BLaER1 (cell line): ENCODE measurements around the gene TRAPPC2L.

Experiments used
- H3K27ac ChIP-seq: shearing (Covaris generic); formaldehyde crosslinking; 2 replicates; pipeline ENCODE4 v1.8.1; 2022
- H3K27me3 ChIP-seq: shearing (Covaris generic); formaldehyde crosslinking; 2 replicates; pipeline ENCODE4 v1.8.1; 2022
- H3K36me3 ChIP-seq: shearing (Covaris generic); formaldehyde crosslinking; 2 replicates; pipeline ENCODE4 v1.8.1; 2022
- H3K4me1 ChIP-seq: shearing (Covaris generic); formaldehyde crosslinking; 2 replicates; pipeline ENCODE4 v1.8.1; 2022
- H3K4me2 ChIP-seq: shearing (Covaris generic); formaldehyde crosslinking; 2 replicates; pipeline ENCODE4 v1.8.1; 2022
- H3K4me3 ChIP-seq: shearing (Covaris generic); formaldehyde crosslinking; 2 replicates; pipeline ENCODE4 v1.8.1; 2022
- H3K9ac ChIP-seq: shearing (Covaris generic); formaldehyde crosslinking; 2 replicates; pipeline ENCODE4 v1.8.1; 2022
- H3K9me3 ChIP-seq: shearing (Covaris generic); formaldehyde crosslinking; 2 replicates; pipeline ENCODE4 v1.8.1; 2022
- H4K20me1 ChIP-seq: shearing (Covaris generic); formaldehyde crosslinking; 2 replicates; pipeline ENCODE4 v1.8.1; 2022
- Cebpa-rat ChIP-seq: shearing (Covaris generic); IDR thresholded peaks from 2 replicates; pipeline ENCODE4 v1.8.1; 2022

The TRAPPC2L gene

DNA sequence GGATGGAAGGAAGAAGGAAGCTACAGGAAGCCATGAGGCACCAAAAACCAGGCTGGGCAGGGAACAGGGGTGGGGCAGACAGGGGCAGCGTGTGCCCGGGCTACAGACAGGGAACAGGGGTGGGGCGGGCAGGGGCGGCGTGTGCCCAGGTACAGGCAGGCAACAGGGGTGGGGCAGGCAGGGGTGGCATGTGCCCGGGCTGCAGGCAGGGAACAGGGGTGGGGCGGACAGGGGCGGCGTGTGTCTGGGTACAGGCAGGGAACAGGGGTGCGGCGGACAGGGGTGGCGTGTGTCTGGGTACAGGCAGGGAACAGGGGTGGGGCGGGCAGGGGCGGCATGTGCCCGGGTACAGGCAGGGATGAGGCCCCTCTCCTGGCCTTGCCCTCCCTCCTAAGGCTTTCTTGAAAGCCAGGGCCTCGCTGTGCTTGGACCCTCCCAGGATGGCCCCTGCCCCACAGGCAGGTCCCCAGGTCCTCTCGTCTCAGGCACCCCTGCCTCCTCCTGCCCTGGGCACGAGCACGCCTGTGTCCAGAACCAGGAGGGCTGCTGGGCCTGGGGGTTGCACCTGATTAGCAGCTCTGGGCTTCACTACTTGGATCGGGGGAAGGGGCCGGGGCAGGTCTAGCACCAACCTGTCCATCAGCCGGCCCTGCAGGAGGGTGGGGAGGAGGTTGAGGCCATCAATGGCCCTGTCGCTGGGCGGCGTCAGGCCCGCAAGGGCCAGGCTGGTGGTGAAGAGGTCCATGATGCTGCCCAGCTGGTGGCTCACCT is 30.7 kb upstream of the TRAPPC2L start:
- no peaks in the 10 kb centered on the region for H3K9me3 ChIP-seq
- no peak for TF ChIP-seq Cebpa-rat
- no peak overlapping the region for H3K4me2 ChIP-seq
- no peak overlapping the region for H3K27ac ChIP-seq
- H3K9ac ChIP-seq: no peak overlapping the region
- H3K4me3 ChIP-seq: no peak overlapping the region
- H3K27me3 ChIP-seq: no peaks in the 10 kb centered on the region
- peaks cover 85% of the 10 kb centered on the region for H3K36me3 ChIP-seq
- peaks cover 8% of the 10 kb centered on the region for H3K4me1 ChIP-seq
- peaks cover 6% of the 10 kb centered on the region for H4K20me1 ChIP-seq

- Histone ChIP-seq H3K27ac (no peak overlapping the region), H3K36me3 (peaks cover 70% of the 10 kb centered on the region), H3K9ac (no peak overlapping the region), H3K27me3 (no peaks in the 10 kb centered on the region), H3K4me2 (no peak overlapping the region), H3K4me3 (no peak overlapping the region), H3K4me1 (peaks cover 7% of the 10 kb centered on the region), H4K20me1 (no peaks in the 10 kb centered on the region; the same call in 1 of the 2 replicates), H3K9me3 (no peaks in the 10 kb centered on the region)
- TF ChIP-seq Cebpa-rat: no peak
These were observed 29.2 kb upstream of the TRAPPC2L start for GRCh38 chr16:88827727-88828126.

DNA sequence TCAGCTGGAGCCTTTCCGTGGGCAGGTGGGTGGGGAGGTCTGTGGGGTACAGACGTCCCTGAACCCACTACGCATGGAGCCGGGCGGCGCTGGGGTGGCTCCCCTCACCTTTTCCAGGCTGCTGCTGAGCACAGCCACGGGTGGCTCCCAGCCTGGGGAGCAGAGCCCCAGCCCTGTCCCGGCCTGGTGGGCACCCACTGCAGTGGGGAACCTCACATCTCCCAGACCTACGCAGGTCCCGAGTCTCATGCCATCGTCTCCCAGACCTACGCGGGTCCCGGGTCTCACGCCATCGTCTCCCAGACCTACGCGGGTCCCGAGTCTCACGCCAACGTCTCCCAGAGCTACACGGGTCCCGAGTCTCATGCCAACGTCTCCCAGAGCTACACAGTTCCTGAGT is 28.2 kb upstream of the TRAPPC2L start:
- Histone ChIP-seq H3K4me2 (no peak overlapping the region), H3K27me3 (no peaks in the 10 kb centered on the region), H3K4me1 (peaks cover 17% of the 10 kb centered on the region), H3K36me3 (peaks cover 60% of the 10 kb centered on the region), H3K9ac (no peak overlapping the region), H3K9me3 (no peaks in the 10 kb centered on the region), H3K27ac (no peak overlapping the region), H3K4me3 (no peak overlapping the region), H4K20me1 (no peaks in the 10 kb centered on the region; the same call in 1 of the 2 replicates)
- no peak for TF ChIP-seq Cebpa-rat

GRCh38 chr16:88830258-88830657 is 26.7 kb upstream of the TRAPPC2L start:
- Histone ChIP-seq H3K4me3 (no peak overlapping the region), H3K9me3 (no peaks in the 10 kb centered on the region), H3K36me3 (peaks cover 56% of the 10 kb centered on the region), H3K4me2 (no peak overlapping the region), H3K9ac (no peak overlapping the region), H4K20me1 (peaks cover 8% of the 10 kb centered on the region), H3K4me1 (peaks cover 24% of the 10 kb centered on the region), H3K27me3 (peaks cover 6% of the 10 kb centered on the region), H3K27ac (no peak overlapping the region)
- TF ChIP-seq Cebpa-rat: no peak

- Histone ChIP-seq H3K4me3 (no peak overlapping the region), H4K20me1 (peaks cover 14% of the 10 kb centered on the region), H3K27ac (no peak overlapping the region), H3K36me3 (peaks cover 56% of the 10 kb centered on the region), H3K4me2 (no peak overlapping the region), H3K9ac (no peak overlapping the region), H3K9me3 (no peaks in the 10 kb centered on the region), H3K27me3 (peaks cover 11% of the 10 kb centered on the region), H3K4me1 (peaks cover 30% of the 10 kb centered on the region)
- no peak for TF ChIP-seq Cebpa-rat
These were observed 26.1 kb upstream of the TRAPPC2L start for GRCh38 chr16:88830783-88831182.

DNA sequence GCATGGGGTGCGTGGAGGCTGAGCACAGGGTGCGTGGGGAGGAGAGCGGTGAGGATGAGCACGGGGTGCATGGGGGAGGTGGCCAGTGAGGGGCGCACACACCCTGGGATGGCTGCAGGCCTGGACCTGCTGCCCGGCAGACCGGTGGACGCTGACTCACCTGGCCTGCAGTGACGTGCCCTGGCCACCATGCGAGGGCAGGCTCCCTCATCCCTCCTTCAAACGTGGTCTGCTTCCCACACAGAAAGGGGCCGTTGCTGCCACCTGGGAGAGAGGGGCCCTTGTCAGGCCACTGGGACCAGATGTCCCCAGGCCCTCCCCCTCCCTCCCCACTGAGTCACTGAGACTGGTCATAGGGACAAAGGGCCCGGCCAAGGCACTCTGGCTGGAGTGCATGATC is 25.1 kb upstream of the TRAPPC2L start:
- peaks cover 49% of the 10 kb centered on the region for H3K36me3 ChIP-seq

DNA sequence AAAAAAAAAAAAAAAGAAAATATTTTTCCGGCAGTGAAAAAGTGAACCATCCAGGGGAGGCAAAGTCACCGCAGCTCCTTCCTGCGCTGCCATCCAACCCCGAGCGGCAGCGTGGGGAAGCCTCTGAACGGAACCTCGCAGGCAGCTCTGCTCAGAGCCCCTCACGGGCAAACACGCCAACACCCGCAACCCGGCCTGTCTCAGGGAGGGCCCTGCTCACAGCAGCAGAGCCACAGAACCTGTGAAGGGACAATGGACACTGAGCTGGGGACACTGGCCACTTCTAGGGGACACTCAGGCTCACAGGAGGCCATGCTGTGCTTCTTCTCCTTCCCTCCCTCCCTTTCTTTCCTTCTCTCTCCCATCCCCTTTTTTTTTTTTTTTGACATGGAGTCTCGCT is 23.8 kb upstream of the TRAPPC2L start:
- Histone ChIP-seq H3K27me3 (peaks cover 16% of the 10 kb centered on the region), H4K20me1 (peaks cover 37% of the 10 kb centered on the region), H3K4me1 (peaks cover 49% of the 10 kb centered on the region), H3K27ac (no peak overlapping the region), H3K4me2 (peak overlapping the region; percentile 57), H3K9ac (no peak overlapping the region), H3K36me3 (peaks cover 37% of the 10 kb centered on the region), H3K4me3 (no peak overlapping the region), H3K9me3 (no peaks in the 10 kb centered on the region)
- no peak for TF ChIP-seq Cebpa-rat

More for the DNA sequence above, 25.1 kb upstream of the TRAPPC2L start:
- Histone ChIP-seq H4K20me1 (peaks cover 24% of the 10 kb centered on the region), H3K9ac (no peak overlapping the region), H3K4me1 (peaks cover 37% of the 10 kb centered on the region), H3K27me3 (peaks cover 16% of the 10 kb centered on the region), H3K27ac (no peak overlapping the region), H3K4me3 (no peak overlapping the region), H3K9me3 (no peaks in the 10 kb centered on the region), H3K4me2 (no peak overlapping the region)
- no peak for TF ChIP-seq Cebpa-rat

GRCh38 chr16:88834670-88835069 is 22.3 kb upstream of the TRAPPC2L start:
- peaks cover 52% of the 10 kb centered on the region for H4K20me1 ChIP-seq
- no peak overlapping the region for H3K27ac ChIP-seq
- no peak overlapping the region for H3K9ac ChIP-seq
- no peak for TF ChIP-seq Cebpa-rat
- peaks cover 16% of the 10 kb centered on the region for H3K27me3 ChIP-seq
- no peak overlapping the region for H3K4me2 ChIP-seq
- peaks cover 35% of the 10 kb centered on the region for H3K36me3 ChIP-seq
- H3K9me3 ChIP-seq: no peaks in the 10 kb centered on the region
- no peak overlapping the region for H3K4me3 ChIP-seq
- H3K4me1 ChIP-seq: peaks cover 65% of the 10 kb centered on the region

DNA sequence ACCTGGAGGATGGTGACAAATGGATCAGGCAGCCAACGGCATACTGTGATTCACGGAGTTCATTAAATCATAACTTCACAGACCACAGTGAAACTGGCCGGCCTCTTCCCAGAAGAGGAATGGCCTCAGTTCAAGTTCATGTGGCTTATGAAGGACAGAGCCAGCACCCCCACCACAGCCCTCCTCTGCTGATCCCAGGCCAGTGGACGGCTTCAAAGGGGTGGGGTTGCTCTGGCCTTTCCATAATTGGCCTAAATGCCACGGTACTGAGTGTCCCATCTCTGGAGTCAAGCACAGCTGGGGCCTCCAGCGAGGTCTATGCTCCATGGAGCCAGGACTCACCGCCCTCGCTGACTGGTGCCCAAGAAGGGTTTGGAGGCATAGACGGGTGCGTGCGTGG is 21.5 kb upstream of the TRAPPC2L start:
- Histone ChIP-seq H3K9ac (no peak overlapping the region), H3K27me3 (peaks cover 16% of the 10 kb centered on the region), H3K4me3 (no peak overlapping the region), H3K4me1 (peaks cover 72% of the 10 kb centered on the region), H3K27ac (no peak overlapping the region), H3K36me3 (peaks cover 32% of the 10 kb centered on the region), H4K20me1 (peaks cover 60% of the 10 kb centered on the region), H3K4me2 (peak overlapping the region; percentile 37), H3K9me3 (no peaks in the 10 kb centered on the region)
- TF ChIP-seq Cebpa-rat: no peak

DNA sequence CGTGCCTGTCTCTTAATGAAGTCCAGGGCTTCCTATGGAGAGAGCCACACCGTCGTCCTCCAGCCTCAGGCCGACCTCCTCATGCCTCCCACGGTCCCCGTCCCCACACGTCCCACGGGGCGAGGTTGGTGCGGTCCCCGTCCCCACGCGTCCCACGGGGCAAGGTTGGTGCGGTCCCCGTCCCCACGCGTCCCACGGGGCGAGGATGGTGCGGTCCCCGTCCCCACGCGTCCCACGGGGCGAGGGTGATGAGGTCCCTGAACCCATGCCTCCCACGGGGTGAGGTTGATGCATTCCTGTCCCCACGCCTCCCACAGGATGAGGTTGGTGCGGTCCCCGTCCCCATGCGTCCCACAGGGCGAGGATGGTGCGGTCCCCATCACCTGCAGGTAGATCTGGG is 21.1 kb upstream of the TRAPPC2L start:
- H3K36me3 ChIP-seq: peaks cover 28% of the 10 kb centered on the region
- H3K27me3 ChIP-seq: peaks cover 16% of the 10 kb centered on the region
- H3K4me2 ChIP-seq: peak overlapping the region; percentile 37
- no peak overlapping the region for H3K27ac ChIP-seq
- H4K20me1 ChIP-seq: peaks cover 64% of the 10 kb centered on the region
- no peak overlapping the region for H3K9ac ChIP-seq
- no peaks in the 10 kb centered on the region for H3K9me3 ChIP-seq
- H3K4me1 ChIP-seq: peaks cover 76% of the 10 kb centered on the region
- no peak for TF ChIP-seq Cebpa-rat
- no peak overlapping the region for H3K4me3 ChIP-seq

DNA sequence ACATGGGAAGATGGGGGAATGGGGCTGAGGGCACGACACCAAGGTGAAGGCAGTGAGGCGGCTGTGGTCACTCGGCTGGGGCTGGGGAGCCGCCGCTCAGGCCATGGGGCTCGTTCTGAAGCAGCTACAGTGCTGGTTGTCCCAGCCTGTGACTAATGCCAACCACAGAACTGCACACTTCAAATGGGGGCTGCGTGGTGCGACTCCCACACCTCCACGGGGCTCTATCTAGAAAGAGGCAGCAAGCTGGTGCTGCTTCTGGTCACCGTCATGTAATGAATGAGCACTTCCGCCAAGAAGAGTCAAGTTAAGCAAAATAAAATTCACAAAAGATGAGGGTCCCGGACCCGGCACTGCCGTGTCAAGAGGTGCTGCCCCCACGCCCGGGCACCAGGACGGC is 20.1 kb upstream of the TRAPPC2L start:
- no peak overlapping the region; the same call in 1 of the 2 replicates for H3K27ac ChIP-seq
- no peak overlapping the region for H3K4me3 ChIP-seq
- peaks cover 16% of the 10 kb centered on the region for H3K27me3 ChIP-seq
- H3K9ac ChIP-seq: 0 out of 2 replicates have a peak overlapping the region, but pooled peaks have one; percentile 39
- peaks cover 86% of the 10 kb centered on the region for H3K4me1 ChIP-seq
- no peak for TF ChIP-seq Cebpa-rat
- peaks cover 74% of the 10 kb centered on the region for H4K20me1 ChIP-seq
- H3K4me2 ChIP-seq: peak overlapping the region; percentile 77
- H3K36me3 ChIP-seq: peaks cover 30% of the 10 kb centered on the region
- H3K9me3 ChIP-seq: no peaks in the 10 kb centered on the region
